Trophoblast cell (in vitro differentiated cells and primary cell): ENCODE data around the gene PALLD.

Experiments
- DNase-seq, 2 donors: peaks; one replicate each; pipeline ENCODE4 v3.0.0-alpha.2; 2016
- H2AFZ ChIP-seq: 2 replicates; pipeline ENCODE4 v1.6.1; 2013; ENCODE audit warnings: low read length, moderate library complexity, mild to moderate bottlenecking; ENCODE audit not compliant: insufficient read depth, poor library complexity
- H2AK5ac ChIP-seq: 2 replicates; pipeline ENCODE4 v1.6.1; 2013; ENCODE audit warnings: mild to moderate bottlenecking, low read length
- H2BK120ac ChIP-seq: 2 replicates; pipeline ENCODE4 v1.6.1; 2013; ENCODE audit warnings: low read length, mild to moderate bottlenecking, moderate library complexity; ENCODE audit not compliant: insufficient read depth, poor library complexity
- H2BK12ac ChIP-seq: 2 replicates; pipeline ENCODE4 v1.6.1; 2013; ENCODE audit warnings: mild to moderate bottlenecking, low read length, moderate library complexity
- H2BK5ac ChIP-seq: 2 replicates; pipeline ENCODE4 v1.6.1; 2013; ENCODE audit warnings: low read length, low read depth, moderate library complexity, mild to moderate bottlenecking; ENCODE audit not compliant: poor library complexity
- H3K14ac ChIP-seq: 2 replicates; pipeline ENCODE4 v1.6.1; 2013; ENCODE audit warnings: mild to moderate bottlenecking, low read length
- H3K18ac ChIP-seq: 2 replicates; pipeline ENCODE4 v1.6.1; 2013; ENCODE audit warnings: mild to moderate bottlenecking, low read length
- H3K23ac ChIP-seq: 2 replicates; pipeline ENCODE4 v1.6.1; 2013; ENCODE audit warnings: low read length
- H3K27ac ChIP-seq: 2 replicates; pipeline ENCODE4 v1.5.1; 2013; ENCODE audit warnings: low read depth, mild to moderate bottlenecking, inconsistent platforms, low read length, moderate library complexity
- H3K27me3 ChIP-seq: 2 replicates; pipeline ENCODE4 v1.6.1; 2013; ENCODE audit warnings: inconsistent platforms, mild to moderate bottlenecking, low read length, moderate library complexity; ENCODE audit not compliant: insufficient read depth
- H3K36me3 ChIP-seq, 2 experiments: 1 replicate in 1 of 2; 2 replicates in 1 of 2; pipeline ENCODE4 v1.6.1; 2013; ENCODE audit warnings: low read length in 2 of 2, mild to moderate bottlenecking in 2 of 2, moderate library complexity in 1 of 2; ENCODE audit not compliant: insufficient read depth in 2 of 2, control insufficient read depth in 1 of 2
- H3K4ac ChIP-seq: 2 replicates; pipeline ENCODE4 v1.6.1; 2013; ENCODE audit warnings: low read depth, mild to moderate bottlenecking, low read length, moderate library complexity
- H3K4me1 ChIP-seq, 2 experiments: 1 replicate in 1 of 2; 2 replicates in 1 of 2; pipeline ENCODE4 v1.6.1; 2013; ENCODE audit warnings: low read length in 2 of 2, mild to moderate bottlenecking in 2 of 2, moderate library complexity in 1 of 2; ENCODE audit not compliant: insufficient read depth in 2 of 2, control insufficient read depth in 1 of 2
- H3K4me2 ChIP-seq: 2 replicates; pipeline ENCODE4 v1.6.1; 2013; ENCODE audit warnings: inconsistent platforms, mild to moderate bottlenecking, low read length, moderate library complexity
- H3K4me3 ChIP-seq: 2 replicates; pipeline ENCODE4 v1.5.1; 2013; ENCODE audit warnings: mild to moderate bottlenecking, low read depth, low read length, inconsistent platforms
- H3K79me1 ChIP-seq: one replicate; pipeline ENCODE4 v1.6.1; 2013; ENCODE audit warnings: low read length
- H3K79me2 ChIP-seq: 2 replicates; pipeline ENCODE4 v1.6.1; 2013; ENCODE audit warnings: low read length, mild to moderate bottlenecking; ENCODE audit not compliant: control insufficient read depth, insufficient read depth, poor library complexity
- H3K9ac ChIP-seq: 2 replicates; pipeline ENCODE4 v1.6.1; 2013; ENCODE audit warnings: mild to moderate bottlenecking, low read length
- H3K9me3 ChIP-seq: 2 replicates; pipeline ENCODE4 v1.6.1; 2013; ENCODE audit warnings: low read depth, mild to moderate bottlenecking, control low read depth, inconsistent platforms, low read length; ENCODE audit not compliant: insufficient read depth
- H4K12ac ChIP-seq: 2 replicates; pipeline ENCODE4 v1.6.1; 2013; ENCODE audit warnings: low read depth, mild to moderate bottlenecking, low read length, moderate library complexity
- H4K8ac ChIP-seq: 2 replicates; pipeline ENCODE4 v1.6.1; 2013; ENCODE audit warnings: low read depth, mild to moderate bottlenecking, low read length, moderate library complexity
- H4K91ac ChIP-seq: one replicate; pipeline ENCODE4 v1.6.1; 2013; ENCODE audit warnings: low read depth, mild to moderate bottlenecking, low read length, moderate library complexity
- WGBS: extraction: QIAGEN DNeasy Blood & Tissue Kit; methylation state at CpG from one replicate; pipeline ENCODE4 v1.1.7; 2013; ENCODE audit warnings: missing lambda C conversion rate; ENCODE audit not compliant: insufficient read length, insufficient coverage; ENCODE audit errors: extremely low coverage; 5-methylcytosine and 5-hydroxymethylcytosine counted together

The PALLD gene

GRCh38 chr4:168732714-168733113 lies 235.9 kb downstream of the PALLD start:
- H2BK12ac ChIP-seq, result no peak overlapping the region

DNA sequence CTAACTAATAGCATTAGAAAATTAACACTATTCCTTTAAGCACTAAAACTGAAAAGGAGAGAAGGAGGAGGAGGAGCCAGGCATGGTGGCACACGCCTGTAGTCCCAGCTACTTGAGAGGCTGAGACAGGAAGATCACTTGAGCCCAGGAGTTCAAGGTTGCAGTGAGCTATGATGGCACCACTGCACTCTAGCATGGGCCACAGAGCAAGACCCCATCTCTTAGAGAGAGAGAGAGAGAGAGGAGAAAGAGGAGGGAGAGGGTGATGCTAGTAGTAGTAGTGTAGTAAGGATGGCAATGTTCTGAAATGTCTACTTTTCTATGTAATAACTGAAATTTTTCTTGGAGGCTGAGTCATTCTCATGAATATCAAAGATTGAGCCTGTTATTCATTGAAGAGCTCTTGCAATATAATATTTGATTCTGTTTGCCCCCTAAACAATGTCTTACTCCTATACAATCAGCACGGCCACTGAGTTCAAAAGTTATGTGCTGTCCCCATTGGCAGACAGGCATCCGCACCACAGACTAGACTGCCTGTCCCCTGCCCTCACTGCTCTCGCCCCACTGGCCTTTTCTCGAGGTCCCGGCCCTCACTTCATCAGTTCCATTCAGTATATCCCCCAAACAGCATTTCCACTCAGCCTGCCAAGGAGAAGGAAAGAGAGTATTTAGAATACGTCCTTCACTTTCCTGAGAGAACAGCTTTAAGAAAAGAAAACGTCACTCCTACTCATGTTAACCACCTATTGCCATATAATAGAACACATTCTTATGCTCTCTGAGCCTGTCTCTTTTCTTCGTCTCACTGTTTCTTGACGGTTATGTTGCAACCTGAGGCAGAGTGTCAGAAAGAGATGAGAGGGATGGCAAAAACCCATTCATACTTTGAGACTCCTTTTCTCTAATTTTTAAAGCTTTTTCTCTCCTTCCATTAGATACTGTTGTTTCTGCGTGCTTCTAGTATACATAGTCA lies 238.1 kb downstream of the PALLD start:
- H3K4me2 ChIP-seq, result no peak overlapping the region
- H3K4me1 ChIP-seq, result peaks cover 15 to 19% of the 10 kb centered on the region in 2 experiments
- H4K91ac ChIP-seq, result no peak overlapping the region
- WGBS, result no CpG with 5 or more reads among the region's 11 CpGs
- H3K27me3 ChIP-seq, result no peaks in the 10 kb centered on the region
- no peak overlapping the region for H2AK5ac ChIP-seq
- no peak overlapping the region for H2BK12ac ChIP-seq
- no peak overlapping the region for H3K4me3 ChIP-seq
- no peak for DNase-seq
- no peak overlapping the region for H4K8ac ChIP-seq
- peak overlapping the region; percentile 12 for H3K14ac ChIP-seq
- H3K9me3 ChIP-seq, result no peaks in the 10 kb centered on the region
- no peak overlapping the region for H3K18ac ChIP-seq
- H2BK5ac ChIP-seq, result no peak overlapping the region
- H4K12ac ChIP-seq, result no peak overlapping the region
- H3K79me2 ChIP-seq, result no peaks in the 10 kb centered on the region
- peaks cover 10% of the 10 kb centered on the region for H3K79me1 ChIP-seq
- no peak overlapping the region for H2AFZ ChIP-seq
- H3K9ac ChIP-seq, result no peak overlapping the region
- no peak overlapping the region for H3K23ac ChIP-seq
- H3K27ac ChIP-seq, result peak overlapping the region; percentile 38
- no peaks in the 10 kb centered on the region for H3K36me3 ChIP-seq
- H2BK120ac ChIP-seq, result no peak overlapping the region
- H3K4ac ChIP-seq, result no peak overlapping the region

More at GRCh38 chr4:168732714-168733113, 235.9 kb downstream of the PALLD start:
- H4K12ac ChIP-seq, result no peak overlapping the region
- H3K4ac ChIP-seq, result no peak overlapping the region
- no peak for DNase-seq
- H3K27ac ChIP-seq, result no peak overlapping the region
- no peak overlapping the region for H4K8ac ChIP-seq
- H3K36me3 ChIP-seq, result no peaks in the 10 kb centered on the region
- peaks cover 9% of the 10 kb centered on the region for H3K79me1 ChIP-seq
- no peak overlapping the region for H3K18ac ChIP-seq
- no peak overlapping the region for H3K23ac ChIP-seq
- whole genome bisulfite sequencing, result no CpG with 5 or more reads among the region's 2 CpGs
- H2BK120ac ChIP-seq, result no peak overlapping the region
- no peak overlapping the region for H3K9ac ChIP-seq
- no peak overlapping the region for H2AK5ac ChIP-seq
- no peak overlapping the region for H3K14ac ChIP-seq
- no peak overlapping the region for H2AFZ ChIP-seq
- H2BK5ac ChIP-seq, result no peak overlapping the region
- H3K4me3 ChIP-seq, result no peak overlapping the region
- H3K4me2 ChIP-seq, result no peak overlapping the region
- no peaks in the 10 kb centered on the region for H3K9me3 ChIP-seq
- H3K27me3 ChIP-seq, result no peaks in the 10 kb centered on the region
- H3K79me2 ChIP-seq, result no peaks in the 10 kb centered on the region
- H4K91ac ChIP-seq, result no peak overlapping the region
- peaks cover 15 to 19% of the 10 kb centered on the region in 2 experiments for H3K4me1 ChIP-seq

DNA sequence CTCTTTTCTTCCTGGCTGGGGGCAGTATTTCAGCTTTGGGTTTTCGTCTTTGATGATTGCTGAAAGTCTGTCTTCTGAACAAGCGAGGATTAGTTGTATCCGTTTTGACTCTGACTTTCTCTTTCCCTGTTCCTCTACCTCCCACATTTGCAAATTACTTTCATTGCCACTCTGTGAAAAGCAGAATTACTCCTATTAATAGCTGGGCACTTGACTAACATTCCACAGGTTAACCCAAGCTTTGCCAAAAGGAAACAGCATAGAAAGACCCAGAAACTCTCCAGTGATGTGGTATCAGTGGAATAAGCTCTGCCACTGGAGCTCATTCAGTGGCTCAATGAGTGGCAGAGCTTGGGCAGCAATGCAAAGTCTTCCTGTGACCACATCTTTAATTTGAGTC lies 238.9 kb downstream of the PALLD start:
- no peak overlapping the region for H4K8ac ChIP-seq
- H3K27me3 ChIP-seq, result no peaks in the 10 kb centered on the region
- H3K79me2 ChIP-seq, result no peaks in the 10 kb centered on the region
- H2BK12ac ChIP-seq, result no peak overlapping the region
- no peak overlapping the region for H3K14ac ChIP-seq
- H3K9me3 ChIP-seq, result no peaks in the 10 kb centered on the region
- peak overlapping the region; percentile 77 for H3K18ac ChIP-seq
- H2BK120ac ChIP-seq, result no peak overlapping the region
- peak overlapping the region; percentile 73 for H3K27ac ChIP-seq
- no peak overlapping the region for H2BK5ac ChIP-seq
- no peak overlapping the region for H4K91ac ChIP-seq
- H3K4me3 ChIP-seq, result no peak overlapping the region
- peak overlapping the region; percentile 33 for H3K4ac ChIP-seq
- H3K23ac ChIP-seq, result no peak overlapping the region
- H3K79me1 ChIP-seq, result peaks cover 10% of the 10 kb centered on the region
- no peak overlapping the region for H2AK5ac ChIP-seq
- DNase-seq, result no peak
- peaks cover 15 to 16% of the 10 kb centered on the region in 2 experiments for H3K4me1 ChIP-seq
- no peak overlapping the region for H4K12ac ChIP-seq
- no peak overlapping the region for H3K9ac ChIP-seq
- no peak overlapping the region for H2AFZ ChIP-seq
- no CpG with 5 or more reads among the region's 3 CpGs for WGBS
- H3K4me2 ChIP-seq, result no peak overlapping the region
- no peaks in the 10 kb centered on the region for H3K36me3 ChIP-seq

- Histone ChIP-seq H3K4me2 (peak overlapping the region; percentile 43), H4K8ac (no peak overlapping the region), H3K79me2 (no peaks in the 10 kb centered on the region), H2BK5ac (no peak overlapping the region), H3K14ac (no peak overlapping the region), H3K27me3 (no peaks in the 10 kb centered on the region), H3K9me3 (no peaks in the 10 kb centered on the region), H2BK120ac (no peak overlapping the region), H3K27ac (peak overlapping the region; percentile 75), H2AFZ (no peak overlapping the region), H3K36me3 (peaks cover 2 to 4% of the 10 kb centered on the region in 2 experiments), H3K4ac (no peak overlapping the region), H3K9ac (no peak overlapping the region), H3K4me3 (no peak overlapping the region), H3K79me1 (peaks cover 15% of the 10 kb centered on the region), H4K12ac (no peak overlapping the region), H2BK12ac (no peak overlapping the region), H3K4me1 (peaks cover 17 to 18% of the 10 kb centered on the region in 2 experiments), H2AK5ac (no peak overlapping the region), H3K18ac (no peak overlapping the region), H3K23ac (no peak overlapping the region), H4K91ac (no peak overlapping the region)
- DNase-seq, result no peak
- no CpG with 5 or more reads among the region's 7 CpGs for WGBS
Observed at GRCh38 chr4:168736860-168737805, 240.3 kb downstream of the PALLD start.
